Prostate gland (tissue), 2 donors: ENCODE data around the gene C10orf105.

Experiments
- CTCF ChIP-seq, 4 experiments: fragments of 200-600 bp in 2 of 4; fragments of 450-650 bp in 2 of 4; sonication (generic) in 2 of 4; IDR thresholded peaks; 1 replicate in 3 of 4; 2 replicates in 1 of 4; pipeline ENCODE4 v1.5.1; 2016 to 2019; ENCODE audit warnings: antibody characterized with exemption in 4 of 4, mild to moderate bottlenecking in 2 of 4, moderate library complexity in 2 of 4
- POLR2A ChIP-seq: fragments of 450-650 bp; IDR thresholded peaks from one replicate; pipeline ENCODE4 v1.6.1; 2016; ENCODE audit warnings: antibody characterized with exemption, mild to moderate bottlenecking

- TF ChIP-seq CTCF (IDR thresholded peaks at IDR 0.05) (no peak), POLR2A (no peak)
Observed at GRCh38 chr10:71744897-71745663, 25.5 kb upstream of the C10orf105 start.
